SH-SY5Y (cell line): Measurements from ENCODE around the gene RBM17.

Source experiments
- GATA2 ChIP-seq: IDR thresholded peaks from 2 replicates; pipeline ENCODE4 v1.6.1; 2011; ENCODE audit warnings: mild to moderate bottlenecking, low read depth, low read length
- GATA3 ChIP-seq: IDR thresholded peaks from 2 replicates; pipeline ENCODE4 v1.6.1; 2011; ENCODE audit warnings: low read depth, mild to moderate bottlenecking, low read length, moderate library complexity

DNA sequence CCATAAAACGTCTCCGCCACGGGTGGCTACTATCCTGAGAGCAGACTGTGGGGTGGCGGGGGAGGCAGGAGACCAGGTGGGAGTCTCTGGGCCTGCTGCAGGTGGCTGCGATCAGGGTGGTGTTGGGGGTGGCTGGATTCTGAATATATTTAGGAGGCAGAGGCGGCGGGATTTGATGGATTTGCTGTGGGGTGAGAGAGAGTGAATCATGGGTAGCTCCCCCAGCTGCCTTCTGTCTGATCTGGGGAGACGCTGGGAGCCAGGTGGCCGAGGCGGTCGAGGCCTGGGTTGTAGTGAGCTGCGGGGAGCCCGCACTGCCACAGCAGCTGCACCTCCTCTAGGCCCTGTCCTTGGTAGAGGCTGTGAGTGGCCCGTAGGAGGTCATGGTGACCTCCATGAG, 65.7 kb downstream of the RBM17 start:
- no peak for TF ChIP-seq GATA2
- no peak for TF ChIP-seq GATA3
